Effector memory CD8-positive, alpha-beta T cell (primary cell): ENCODE results near the gene APOO.

Experiments
- ATAC-seq: fragments of 150-1000 bp; cut with Tn5 transposase; replicated peaks from 2 replicates; pipeline ENCODE4 v1.10.0; 2021; ENCODE audit warnings: mild to moderate bottlenecking, moderate library complexity
- DNase-seq, 3 experiments: peaks; one replicate each; pipeline ENCODE4 v3.0.0; 2021
- H3K27ac Mint-ChIP-seq, 2 donors: one replicate each; pipeline ENCODE4 v1.8.0; 2022; ENCODE audit warnings: mild to moderate bottlenecking in 2 of 2, mixed read lengths in 2 of 2, moderate library complexity in 2 of 2
- H3K27me3 Mint-ChIP-seq, 2 donors: one replicate each; pipeline ENCODE4 v1.8.0; 2022; ENCODE audit warnings: mixed read lengths in 2 of 2
- H3K36me3 Mint-ChIP-seq: one replicate; pipeline ENCODE4 v1.8.0; 2022; ENCODE audit warnings: mild to moderate bottlenecking, moderate library complexity, mixed read lengths; ENCODE audit not compliant: insufficient read depth
- H3K4me1 Mint-ChIP-seq, 2 donors: one replicate each; pipeline ENCODE4 v1.8.0; 2022; ENCODE audit warnings: low read depth in 2 of 2, mixed read lengths in 2 of 2
- H3K4me3 Mint-ChIP-seq, 2 donors: one replicate each; pipeline ENCODE4 v1.8.0; 2022; ENCODE audit warnings: mild to moderate bottlenecking in 2 of 2, mixed read lengths in 2 of 2, moderate library complexity in 2 of 2
- H3K9me3 Mint-ChIP-seq, 2 donors: one replicate each; pipeline ENCODE4 v1.8.0; 2022; ENCODE audit warnings: mixed read lengths in 2 of 2

APOO gene

DNA sequence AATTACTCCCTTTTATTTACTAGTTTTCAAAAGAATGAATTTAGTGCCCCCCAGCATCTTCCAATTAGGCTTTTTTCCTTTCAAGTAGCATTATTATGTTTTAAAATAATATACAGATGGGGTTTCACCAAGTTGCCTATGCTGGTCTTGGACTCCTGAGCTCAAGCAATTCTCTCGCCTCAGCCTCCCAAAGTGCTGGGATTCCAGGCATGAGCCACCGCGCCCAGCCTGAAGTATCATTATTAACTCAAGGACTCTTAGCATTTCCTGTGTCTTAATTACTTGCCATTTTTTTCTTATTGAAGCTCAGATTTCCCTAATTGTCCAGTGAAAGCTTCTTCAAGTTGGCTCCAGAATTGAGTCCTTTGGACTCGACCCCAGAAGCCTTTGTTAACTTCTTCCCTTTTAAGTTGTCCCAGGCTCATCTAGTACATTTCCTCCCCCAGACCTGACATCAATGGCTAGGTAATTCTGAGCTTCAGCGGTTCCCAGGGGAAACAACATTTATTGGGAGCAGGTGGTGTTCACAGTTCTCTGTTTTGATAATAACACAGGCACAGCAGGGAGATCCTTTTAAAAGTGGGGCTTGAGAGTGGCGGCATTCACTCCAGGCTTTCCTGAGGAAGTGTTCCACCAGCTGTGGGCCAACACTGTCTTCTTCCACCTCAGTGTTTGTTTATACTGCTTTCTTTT, 114.7 kb downstream of the APOO start:
- Mint-ChIP-seq H3K36me3 (no peaks in the 10 kb centered on the region), H3K27ac (no peak overlapping the region), H3K4me3 (no peak overlapping the region)

DNA sequence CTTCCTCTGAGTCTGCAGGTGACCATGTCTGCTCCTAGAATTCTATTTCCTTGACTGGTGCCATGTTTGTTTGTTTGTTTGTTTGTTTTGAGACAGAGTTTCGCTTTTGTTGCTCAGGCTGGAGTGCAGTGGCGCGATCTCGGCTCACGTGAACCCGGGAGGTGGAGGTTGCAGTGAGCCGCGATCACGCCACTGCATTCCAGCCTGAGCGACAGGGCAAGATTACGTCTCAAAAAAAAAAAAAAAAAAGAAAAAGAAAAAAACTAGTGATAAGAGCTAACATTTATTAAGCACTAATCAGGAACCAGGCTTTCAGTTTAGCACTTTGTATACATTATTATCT, 117.6 kb downstream of the APOO start:
- no peak for DNase-seq
- Mint-ChIP-seq H3K36me3 (peaks cover 25% of the 10 kb centered on the region), H3K9me3 (no peaks in the 10 kb centered on the region), H3K4me3 (no peak overlapping the region), H3K4me1 (peaks cover 1 to 7% of the 10 kb centered on the region in 2 donors), H3K27ac (no peak overlapping the region), H3K27me3 (no peaks in the 10 kb centered on the region)
- no peak for ATAC-seq

More for the DNA sequence above, 114.7 kb downstream of the APOO start:
- ATAC-seq (no peak), DNase-seq (no peak)
- Mint-ChIP-seq H3K4me1 (no peaks in the 10 kb centered on the region), H3K27me3 (no peaks in the 10 kb centered on the region), H3K9me3 (no peaks in the 10 kb centered on the region)

DNA sequence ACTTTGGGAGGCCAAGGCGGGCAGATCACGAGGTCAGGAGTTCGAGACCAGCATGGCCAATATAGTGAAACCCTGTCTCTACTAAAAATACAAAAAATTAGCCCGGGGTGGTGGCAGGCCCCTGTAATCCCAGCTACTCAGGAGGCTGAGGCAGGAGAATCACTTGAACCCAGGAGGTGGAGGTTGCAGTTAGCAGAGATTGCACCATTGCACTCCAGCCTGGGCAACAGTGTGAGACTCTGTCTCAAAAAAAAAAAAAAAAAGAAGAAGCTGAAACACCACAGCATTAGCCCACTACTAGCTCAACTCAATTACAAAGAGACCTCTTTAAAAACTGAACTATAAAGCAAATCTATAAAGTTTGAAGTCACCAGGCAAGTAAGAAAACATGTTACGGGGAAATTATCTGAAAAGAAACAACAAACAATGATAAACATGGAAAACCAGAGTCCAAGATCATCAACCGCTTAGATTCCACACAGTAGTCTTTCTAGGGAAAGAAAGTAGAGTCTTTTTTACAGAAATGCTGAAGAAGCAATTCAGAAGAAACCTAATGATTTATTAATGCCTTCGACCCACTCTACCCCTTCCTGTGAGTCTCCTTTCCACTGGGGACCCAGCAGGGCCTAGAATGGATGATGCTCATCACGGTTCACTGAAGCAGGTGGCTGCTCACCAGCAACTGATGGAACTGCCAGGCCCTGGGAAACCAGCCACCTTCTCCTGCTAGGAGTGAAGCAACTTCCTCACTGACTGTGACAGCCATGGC, 118.2 kb downstream of the APOO start:
- Mint-ChIP-seq H3K27me3 (no peaks in the 10 kb centered on the region), H3K4me1 (peaks cover 2 to 9% of the 10 kb centered on the region in 2 donors), H3K36me3 (peaks cover 30% of the 10 kb centered on the region), H3K9me3 (no peaks in the 10 kb centered on the region), H3K27ac (no peak overlapping the region), H3K4me3 (no peak overlapping the region)
- ATAC-seq (no peak), DNase-seq (no peak)

DNA sequence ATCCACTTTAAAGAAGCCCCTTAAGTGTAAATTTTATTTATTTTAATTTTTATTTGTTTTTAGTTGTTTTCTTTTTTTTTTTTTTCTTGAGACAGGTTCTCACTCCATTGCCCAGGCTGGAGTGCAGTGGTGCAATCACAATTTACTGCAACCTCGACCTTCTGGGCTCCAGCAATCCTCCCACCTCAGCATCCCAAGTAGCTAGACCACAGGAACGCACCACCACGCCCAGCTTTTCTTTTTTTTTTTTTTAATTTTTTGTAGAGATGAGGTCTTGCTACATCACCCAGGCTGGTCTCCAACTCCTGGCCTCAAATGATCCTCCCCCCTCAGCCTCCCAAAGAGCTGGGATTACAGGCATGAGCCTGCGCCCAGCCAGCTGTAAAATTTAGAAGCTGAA, 118.8 kb downstream of the APOO start:
- ATAC-seq (no peak), DNase-seq (no peak)
- Mint-ChIP-seq H3K4me1 (peaks cover 5 to 16% of the 10 kb centered on the region in 2 donors), H3K9me3 (no peaks in the 10 kb centered on the region), H3K27ac (no peak overlapping the region), H3K4me3 (no peak overlapping the region), H3K27me3 (no peaks in the 10 kb centered on the region), H3K36me3 (peaks cover 37% of the 10 kb centered on the region)

DNA sequence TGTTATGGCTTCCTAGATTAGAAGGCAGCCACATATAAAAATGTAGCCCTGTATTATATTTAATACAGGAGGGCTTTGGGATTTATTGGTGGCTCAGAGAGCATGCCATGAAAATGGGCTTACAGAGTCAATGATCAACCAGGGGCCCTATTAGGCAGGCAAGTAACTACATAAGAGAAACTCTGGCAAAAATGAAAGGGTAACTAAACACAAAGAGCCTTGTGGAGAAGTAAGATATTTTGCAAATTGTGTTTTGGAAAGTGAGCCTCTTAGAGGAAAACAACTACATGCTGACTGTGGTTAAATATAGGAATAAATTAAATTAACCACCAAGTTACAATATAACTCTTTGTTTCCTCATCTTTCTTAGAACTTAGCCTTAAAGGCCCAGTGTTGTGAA, 119.2 kb downstream of the APOO start:
- peaks cover 41% of the 10 kb centered on the region for H3K36me3 Mint-ChIP-seq
- H3K9me3 Mint-ChIP-seq = no peaks in the 10 kb centered on the region
- no peak overlapping the region for H3K4me3 Mint-ChIP-seq
- H3K27me3 Mint-ChIP-seq = no peaks in the 10 kb centered on the region
- DNase-seq = no peak
- H3K4me1 Mint-ChIP-seq = peaks cover 8 to 18% of the 10 kb centered on the region in 2 donors
- ATAC-seq = no peak
- no peak overlapping the region for H3K27ac Mint-ChIP-seq

DNA sequence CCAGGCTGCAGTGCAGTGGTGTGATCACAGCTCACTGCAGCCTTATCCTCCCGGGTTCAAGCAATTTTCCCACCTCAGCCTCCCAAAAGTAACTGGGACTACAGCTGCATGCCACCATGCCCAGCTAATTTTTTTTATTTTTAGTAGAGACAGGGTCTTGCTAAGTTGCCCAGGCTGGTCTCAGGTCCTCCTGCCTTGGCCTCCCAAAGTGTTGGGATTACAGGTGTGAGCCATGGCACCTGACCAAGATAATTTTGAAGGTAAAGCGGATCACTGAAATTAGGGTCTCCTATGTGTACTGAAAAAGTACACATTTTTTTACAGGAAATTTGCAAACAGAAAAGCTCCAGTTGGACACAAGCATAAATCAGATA, 120.0 kb downstream of the APOO start:
- no peak for DNase-seq
- ATAC-seq = no peak
- H3K9me3 Mint-ChIP-seq = no peaks in the 10 kb centered on the region
- peaks cover 49% of the 10 kb centered on the region for H3K36me3 Mint-ChIP-seq
- no peaks in the 10 kb centered on the region for H3K27me3 Mint-ChIP-seq
- H3K4me1 Mint-ChIP-seq = peaks cover 8 to 19% of the 10 kb centered on the region in 2 donors
- no peak overlapping the region for H3K27ac Mint-ChIP-seq
- H3K4me3 Mint-ChIP-seq = no peak overlapping the region

DNA sequence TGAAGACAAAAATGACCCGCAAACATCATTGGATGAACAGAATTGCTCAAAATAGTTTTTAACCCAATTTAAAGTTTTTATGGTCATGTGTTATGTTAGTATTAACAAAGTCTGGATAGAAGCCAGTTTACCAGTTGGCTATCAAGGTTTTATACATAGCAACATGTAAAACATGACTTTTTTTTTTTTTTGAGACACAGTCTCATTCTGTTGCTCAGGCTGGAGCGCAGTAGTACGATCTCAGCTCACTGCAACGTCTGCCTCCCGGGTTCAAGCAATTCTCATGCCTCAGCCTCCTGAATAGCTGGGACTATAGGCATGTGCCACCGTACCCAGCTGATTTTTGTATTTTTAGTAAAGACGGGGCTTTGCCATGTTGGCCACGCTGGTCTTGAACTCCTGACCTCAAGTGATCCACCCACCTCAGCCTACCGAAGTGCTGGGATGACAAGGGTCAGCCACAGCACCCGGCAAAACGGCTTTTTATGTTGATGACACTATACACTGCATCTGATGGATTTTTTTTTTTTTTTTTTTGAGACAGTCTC, 121.4 kb downstream of the APOO start:
- Mint-ChIP-seq H3K27me3 (no peaks in the 10 kb centered on the region), H3K4me1 (peaks cover 13 to 25% of the 10 kb centered on the region in 2 donors), H3K27ac (peak overlapping the region in 1 of 2 donors; percentile 51), H3K4me3 (no peak overlapping the region), H3K9me3 (no peaks in the 10 kb centered on the region), H3K36me3 (peaks cover 62% of the 10 kb centered on the region)
- ATAC-seq (no peak), DNase-seq (no peak)

DNA sequence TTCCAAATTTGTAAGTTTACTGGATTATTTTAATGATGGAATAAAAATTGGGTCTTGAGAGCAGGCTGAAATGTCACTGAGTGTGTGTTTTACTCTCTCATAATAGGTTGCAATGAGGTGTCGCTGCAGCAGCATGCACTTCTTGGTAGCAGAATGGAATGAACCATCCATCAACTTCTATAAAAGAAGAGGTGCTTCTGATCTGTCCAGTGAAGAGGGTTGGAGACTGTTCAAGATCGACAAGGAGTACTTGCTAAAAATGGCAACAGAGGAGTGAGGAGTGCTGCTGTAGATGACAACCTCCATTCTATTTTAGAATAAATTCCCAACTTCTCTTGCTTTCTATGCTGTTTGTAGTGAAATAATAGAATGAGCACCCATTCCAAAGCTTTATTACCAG, 122.2 kb downstream of the APOO start:
- DNase-seq = no peak
- Mint-ChIP-seq H3K27me3 (no peaks in the 10 kb centered on the region), H3K9me3 (no peaks in the 10 kb centered on the region), H3K4me1 (peaks cover 13 to 25% of the 10 kb centered on the region in 2 donors), H3K36me3 (peaks cover 62% of the 10 kb centered on the region), H3K4me3 (peak overlapping the region; percentile 14 to 95), H3K27ac (peak overlapping the region; percentile 38 to 90)
- ATAC-seq = no peak

DNA sequence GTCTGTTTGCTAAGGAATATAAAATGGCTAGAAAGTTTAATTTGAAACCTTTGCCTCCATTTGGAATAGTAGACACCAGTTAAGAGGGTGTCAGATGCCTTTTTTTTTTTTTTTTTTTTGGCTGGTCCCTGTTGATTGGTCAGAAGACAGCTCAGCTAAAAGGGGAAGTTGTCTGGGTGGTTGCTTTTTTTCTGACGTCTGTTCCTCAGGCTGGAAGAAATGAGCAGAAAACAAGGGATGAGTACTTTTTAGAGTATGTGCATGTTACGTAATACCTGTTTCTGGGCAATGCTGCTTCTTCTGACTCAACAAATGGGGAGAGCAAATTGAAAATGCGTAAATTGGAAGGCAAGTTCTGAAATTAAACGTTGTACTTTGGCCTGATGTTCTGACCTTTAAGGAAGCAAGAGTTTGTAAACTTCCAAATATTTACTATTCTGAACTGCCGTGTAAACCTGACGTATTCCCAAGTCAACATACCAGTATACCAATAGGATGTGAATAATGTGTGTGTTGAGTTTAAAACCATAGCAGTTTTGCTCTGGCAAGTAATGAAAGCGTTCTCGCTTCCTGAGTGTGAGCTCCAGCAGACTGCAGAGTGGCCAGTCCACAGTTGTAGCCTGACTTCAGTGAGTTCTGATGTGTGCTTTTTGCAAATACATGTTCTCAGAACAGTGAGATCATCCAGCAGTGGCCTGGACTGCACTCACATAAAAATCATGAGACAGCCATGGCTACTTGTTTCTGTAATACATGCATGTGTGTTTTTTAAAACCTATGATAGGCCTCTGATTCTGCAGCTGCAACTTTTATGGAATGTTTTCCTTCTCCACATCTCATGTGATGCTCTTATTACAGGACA, 123.0 kb downstream of the APOO start:
- Mint-ChIP-seq H3K4me3 (peak overlapping the region; percentile 95 to 96), H3K27ac (peak overlapping the region; percentile 90 to 95), H3K27me3 (no peaks in the 10 kb centered on the region), H3K36me3 (peaks cover 62% of the 10 kb centered on the region), H3K9me3 (no peaks in the 10 kb centered on the region), H3K4me1 (peaks cover 13 to 25% of the 10 kb centered on the region in 2 donors)
- ATAC-seq = no peak
- DNase-seq = no peak

DNA sequence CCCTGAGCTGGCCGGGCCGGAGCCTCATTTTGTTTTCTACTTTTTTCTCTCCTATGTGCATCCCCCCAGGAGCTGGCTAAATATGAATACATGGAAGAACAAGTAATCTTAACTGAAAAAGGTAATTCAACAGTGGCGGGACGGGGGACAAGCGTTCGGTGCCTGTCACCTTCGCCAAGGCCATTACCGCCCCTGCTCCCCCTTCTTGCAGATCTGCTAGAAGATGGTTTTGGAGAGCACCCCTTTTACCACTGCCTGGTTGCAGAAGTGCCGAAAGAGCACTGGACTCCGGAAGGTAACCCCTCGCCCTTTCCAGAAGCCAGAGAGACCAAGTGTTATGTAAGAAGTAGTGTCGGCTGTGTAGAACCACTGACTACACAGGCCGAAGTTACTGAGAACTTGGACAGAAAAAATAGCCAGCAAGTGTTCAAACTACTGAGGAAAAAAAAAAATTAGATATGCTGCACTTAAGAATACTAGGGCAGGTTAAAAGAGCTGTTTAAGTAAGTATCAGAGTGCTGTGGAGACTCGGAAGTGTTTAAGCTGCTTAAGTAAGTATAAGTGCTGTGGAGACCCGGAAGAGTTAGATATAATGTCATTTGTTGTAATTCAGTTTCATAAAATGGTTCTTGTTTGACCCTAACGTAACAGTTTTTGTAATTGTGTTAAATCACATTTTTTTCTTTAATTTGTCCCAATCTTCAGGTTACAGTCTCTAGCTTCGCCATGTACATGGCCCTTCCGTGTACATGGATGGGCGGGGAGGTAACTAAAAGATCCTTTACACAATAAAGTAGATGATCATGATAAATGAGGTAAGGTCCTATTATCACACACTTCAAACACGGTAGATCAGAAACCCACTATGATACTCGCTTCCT, 123.9 kb downstream of the APOO start:
- Mint-ChIP-seq H3K4me3 (peak overlapping the region; percentile 95 to 96), H3K27ac (peak overlapping the region; percentile 90 to 95), H3K4me1 (peaks cover 13 to 25% of the 10 kb centered on the region in 2 donors), H3K27me3 (no peaks in the 10 kb centered on the region), H3K36me3 (peaks cover 62% of the 10 kb centered on the region), H3K9me3 (no peaks in the 10 kb centered on the region)
- DNase-seq (no peak), ATAC-seq (no peak)
